Stimulated activated CD8-positive, alpha-beta memory T cell treated with anti-CD3 and anti-CD28 coated beads, Interleukin-7, amount 100 ng/mL, for 48 hours (primary cell): Measurements from ENCODE around the gene DUT.
"Not testable (repeated sequence)": the region's sequence is repeated elsewhere in the genome, so short reads cannot be mapped to it uniquely, and the experiment has no call there.

ENCODE experiments used
- DNase-seq, 2 donors: peaks; one replicate each; pipeline ENCODE4 v3.0.0-alpha.2; 2020; ENCODE audit warnings: low read depth in 1 of 2; ENCODE audit errors: extremely low read depth in 1 of 2

Gene DUT

GRCh38 chr15:48326180-48326579 is 5.0 kb upstream of the DUT start:
- not testable (repeated sequence) for DNase-seq

- no peak for DNase-seq
Measured at GRCh38 chr15:48330105-48330785, 984 bp upstream of the DUT start.

GRCh38 chr15:48331796-48332641 is 790 bp downstream of the DUT start:
- peak; percentile 56 to 57 for DNase-seq

- no peak for DNase-seq
Measured at GRCh38 chr15:48332642-48333034, 1.4 kb downstream of the DUT start.

- no peak for DNase-seq
Measured at GRCh38 chr15:48333540-48333939, 2.3 kb downstream of the DUT start.

GRCh38 chr15:48334260-48334659 is 3.0 kb downstream of the DUT start:
- DNase-seq = no peak

GRCh38 chr15:48336940-48337339 is 5.7 kb downstream of the DUT start:
- no peak for DNase-seq

GRCh38 chr15:48337607-48338006 is 6.4 kb downstream of the DUT start:
- DNase-seq = no peak

GRCh38 chr15:48340111-48340510 is 8.9 kb downstream of the DUT start:
- DNase-seq = no peak

- DNase-seq = no peak
Measured at GRCh38 chr15:48343865-48344264, 12.6 kb downstream of the DUT start.

- DNase-seq = no peak
Measured at GRCh38 chr15:48345516-48345915, 14.3 kb downstream of the DUT start.

GRCh38 chr15:48352474-48353072 is 21.3 kb downstream of the DUT start:
- peak in 1 of 2 donors; percentile 20 for DNase-seq

- DNase-seq = no peak
Measured at GRCh38 chr15:48354694-48355303, 23.6 kb downstream of the DUT start.

GRCh38 chr15:48355377-48355776 is 24.1 kb downstream of the DUT start:
- no peak for DNase-seq

- no peak for DNase-seq
Measured at GRCh38 chr15:48358229-48359152, 27.3 kb downstream of the DUT start.

GRCh38 chr15:48360841-48361240 is 29.6 kb downstream of the DUT start:
- no peak for DNase-seq

GRCh38 chr15:48361685-48362084 is 30.5 kb downstream of the DUT start:
- DNase-seq = no peak

- DNase-seq = no peak
Measured at GRCh38 chr15:48363474-48363873, 32.2 kb downstream of the DUT start.

GRCh38 chr15:48365575-48365974 is 34.3 kb downstream of the DUT start:
- DNase-seq = no peak

- DNase-seq = no peak
Measured at GRCh38 chr15:48366584-48367312, 35.5 kb downstream of the DUT start.
